Kidney epithelial cell (primary cell): Measurements from ENCODE around the gene SIPA1L3. TPM values are rescaled to one million over a fixed set of nuclear protein-coding genes. Genes with fewer than 3 reads are reported as not detected.
A peak's percentile ranks its signal among the peaks of the same experiment; 100 is the strongest.

Source experiments
- DNase-seq: peaks from one replicate; pipeline ENCODE4 v3.0.0-alpha.2; 2010; ENCODE audit warnings: low read depth
- H3K27me3 ChIP-seq: 2 replicates; pipeline ENCODE4 v1.6.0; 2011; ENCODE audit warnings: low read length; ENCODE audit not compliant: control insufficient read depth, insufficient read depth
- H3K36me3 ChIP-seq: 2 replicates; pipeline ENCODE4 v1.5.1; 2011; ENCODE audit warnings: low read length; ENCODE audit not compliant: control insufficient read depth, insufficient read depth
- H3K4me3 ChIP-seq: 2 replicates; pipeline ENCODE4 v1.5.1; 2011; ENCODE audit warnings: low read depth, mild to moderate bottlenecking, control low read depth, low read length
- total RNA-seq: library from RNA; depleted of rRNA; stranded (reverse); fragments of >200 nt; gene quantifications from 2 replicates; pipeline ENCODE4 v1.2.3, GENCODE V29; 2015
- TF ChIP-seq, protein P1 (sequence below): IDR thresholded peaks from 2 replicates; pipeline ENCODE4 v1.5.1; 2011; ENCODE audit warnings: mild to moderate bottlenecking, moderate library complexity, low read length, control low read depth, inconsistent platforms; ENCODE audit not compliant: insufficient read depth, poor library complexity, severe bottlenecking

The SIPA1L3 gene
- total RNA-seq, 1 donor from 2014 or later: 40.4 TPM

DNA sequence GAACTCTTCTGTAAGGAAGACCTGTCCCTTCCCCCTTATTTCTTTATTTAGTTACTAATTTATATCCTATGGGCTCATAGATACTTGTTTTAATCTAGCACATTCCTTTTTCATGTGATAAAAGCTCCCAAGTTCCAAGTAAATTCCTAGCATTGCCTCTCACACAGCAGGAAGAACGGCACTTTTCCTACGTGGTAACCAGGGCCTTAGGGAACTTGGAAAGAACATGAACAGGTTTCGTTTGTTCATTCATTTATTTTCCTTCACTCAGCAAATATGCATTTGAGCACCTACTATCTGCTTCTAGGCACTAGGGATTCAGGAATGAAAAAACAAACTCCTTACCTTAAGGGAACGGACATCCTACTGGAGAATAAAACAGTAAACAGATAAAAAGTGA, 125.1 kb downstream of the SIPA1L3 start:
- H3K36me3 ChIP-seq: peaks cover 3% of the 10 kb centered on the region
- TF ChIP-seq, protein P1, sequence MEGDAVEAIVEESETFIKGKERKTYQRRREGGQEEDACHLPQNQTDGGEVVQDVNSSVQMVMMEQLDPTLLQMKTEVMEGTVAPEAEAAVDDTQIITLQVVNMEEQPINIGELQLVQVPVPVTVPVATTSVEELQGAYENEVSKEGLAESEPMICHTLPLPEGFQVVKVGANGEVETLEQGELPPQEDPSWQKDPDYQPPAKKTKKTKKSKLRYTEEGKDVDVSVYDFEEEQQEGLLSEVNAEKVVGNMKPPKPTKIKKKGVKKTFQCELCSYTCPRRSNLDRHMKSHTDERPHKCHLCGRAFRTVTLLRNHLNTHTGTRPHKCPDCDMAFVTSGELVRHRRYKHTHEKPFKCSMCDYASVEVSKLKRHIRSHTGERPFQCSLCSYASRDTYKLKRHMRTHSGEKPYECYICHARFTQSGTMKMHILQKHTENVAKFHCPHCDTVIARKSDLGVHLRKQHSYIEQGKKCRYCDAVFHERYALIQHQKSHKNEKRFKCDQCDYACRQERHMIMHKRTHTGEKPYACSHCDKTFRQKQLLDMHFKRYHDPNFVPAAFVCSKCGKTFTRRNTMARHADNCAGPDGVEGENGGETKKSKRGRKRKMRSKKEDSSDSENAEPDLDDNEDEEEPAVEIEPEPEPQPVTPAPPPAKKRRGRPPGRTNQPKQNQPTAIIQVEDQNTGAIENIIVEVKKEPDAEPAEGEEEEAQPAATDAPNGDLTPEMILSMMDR: no peak
- no peak overlapping the region for H3K4me3 ChIP-seq
- no peak for DNase-seq
- H3K27me3 ChIP-seq: no peaks in the 10 kb centered on the region

DNA sequence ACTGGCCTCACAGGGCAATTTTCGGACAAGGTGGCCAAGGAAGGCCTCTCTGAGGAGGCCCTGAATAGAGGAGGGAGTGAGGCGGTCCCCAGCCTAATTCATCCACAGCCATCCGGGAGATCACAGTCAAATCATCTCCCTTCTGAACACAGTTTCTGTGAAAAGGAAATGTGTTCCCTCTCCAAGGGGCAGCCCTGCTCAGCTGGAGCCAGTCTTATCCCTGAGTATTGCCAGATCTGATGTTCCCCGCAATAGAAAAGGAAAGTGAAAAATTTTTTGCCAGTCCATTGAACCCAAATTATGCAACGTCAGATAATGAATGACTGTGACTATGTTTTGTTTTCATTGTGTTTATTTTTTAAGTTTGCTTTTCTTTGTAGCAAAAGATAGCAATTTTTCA, 125.9 kb downstream of the SIPA1L3 start:
- H3K36me3 ChIP-seq: peaks cover 3% of the 10 kb centered on the region
- H3K4me3 ChIP-seq: no peak overlapping the region
- TF ChIP-seq, protein P1: no peak
- no peak for DNase-seq
- no peaks in the 10 kb centered on the region for H3K27me3 ChIP-seq

DNA sequence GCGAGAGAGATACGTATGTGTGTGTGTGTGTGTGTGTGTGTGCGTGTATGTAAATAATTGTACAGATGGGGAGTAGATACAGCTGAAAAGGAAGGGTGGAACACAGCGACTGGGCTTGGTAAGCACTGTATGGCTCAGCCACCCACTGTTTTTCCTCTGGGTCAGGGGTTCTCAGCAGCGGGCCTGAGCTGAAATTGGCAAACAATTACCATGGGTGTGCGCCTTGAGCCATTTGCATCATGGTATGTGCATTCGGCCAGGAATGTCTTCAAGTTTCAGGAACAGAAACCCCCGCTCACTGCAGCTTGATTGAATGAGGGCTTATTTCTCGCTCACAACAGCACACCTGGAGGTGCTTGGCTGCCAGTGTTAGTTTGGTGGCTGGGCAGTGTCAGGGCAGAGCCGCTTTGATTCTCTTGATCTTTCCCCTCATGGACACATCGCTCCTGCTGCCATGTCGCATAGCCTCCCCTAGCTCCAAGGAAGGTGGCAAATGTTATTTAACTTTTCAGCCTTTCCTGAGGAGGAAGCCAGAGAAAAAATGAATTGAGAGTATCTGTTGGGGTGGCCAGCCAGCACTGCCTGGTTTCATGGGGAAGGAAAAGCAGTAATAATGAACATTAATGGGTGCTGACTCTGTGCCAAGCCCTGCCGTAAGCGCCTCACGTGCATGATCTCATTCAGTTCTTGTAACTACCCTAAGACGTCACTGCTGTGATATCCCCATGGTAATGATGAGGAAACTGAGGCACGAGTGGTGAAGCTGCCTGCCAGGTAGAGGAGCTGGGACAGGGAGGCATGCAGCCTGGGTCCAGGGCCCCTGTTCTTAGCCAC, 126.9 kb downstream of the SIPA1L3 start:
- Histone ChIP-seq H3K36me3 (peaks cover 2% of the 10 kb centered on the region), H3K27me3 (no peaks in the 10 kb centered on the region), H3K4me3 (no peak overlapping the region)
- DNase-seq: no peak
- TF ChIP-seq, protein P1: peak; percentile 16

DNA sequence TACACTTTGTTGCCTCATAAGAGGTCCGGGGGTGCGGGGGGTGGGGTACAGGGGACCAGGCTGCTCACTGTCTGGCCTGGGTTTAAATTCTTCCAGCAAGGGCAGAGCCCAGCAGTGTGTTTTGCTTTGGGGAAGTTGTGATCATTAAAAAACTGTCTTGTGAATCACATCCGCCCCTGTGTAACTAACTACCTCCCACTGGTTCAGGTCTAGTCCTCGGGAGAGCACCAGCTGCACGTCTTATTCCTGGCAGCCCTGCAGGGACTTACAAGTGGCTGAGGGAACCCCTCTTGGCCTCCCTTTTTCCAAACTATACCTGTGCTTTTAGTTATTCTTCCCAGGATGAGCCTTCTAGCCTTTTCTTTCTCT, 127.5 kb downstream of the SIPA1L3 start:
- TF ChIP-seq, protein P1: no peak

DNA sequence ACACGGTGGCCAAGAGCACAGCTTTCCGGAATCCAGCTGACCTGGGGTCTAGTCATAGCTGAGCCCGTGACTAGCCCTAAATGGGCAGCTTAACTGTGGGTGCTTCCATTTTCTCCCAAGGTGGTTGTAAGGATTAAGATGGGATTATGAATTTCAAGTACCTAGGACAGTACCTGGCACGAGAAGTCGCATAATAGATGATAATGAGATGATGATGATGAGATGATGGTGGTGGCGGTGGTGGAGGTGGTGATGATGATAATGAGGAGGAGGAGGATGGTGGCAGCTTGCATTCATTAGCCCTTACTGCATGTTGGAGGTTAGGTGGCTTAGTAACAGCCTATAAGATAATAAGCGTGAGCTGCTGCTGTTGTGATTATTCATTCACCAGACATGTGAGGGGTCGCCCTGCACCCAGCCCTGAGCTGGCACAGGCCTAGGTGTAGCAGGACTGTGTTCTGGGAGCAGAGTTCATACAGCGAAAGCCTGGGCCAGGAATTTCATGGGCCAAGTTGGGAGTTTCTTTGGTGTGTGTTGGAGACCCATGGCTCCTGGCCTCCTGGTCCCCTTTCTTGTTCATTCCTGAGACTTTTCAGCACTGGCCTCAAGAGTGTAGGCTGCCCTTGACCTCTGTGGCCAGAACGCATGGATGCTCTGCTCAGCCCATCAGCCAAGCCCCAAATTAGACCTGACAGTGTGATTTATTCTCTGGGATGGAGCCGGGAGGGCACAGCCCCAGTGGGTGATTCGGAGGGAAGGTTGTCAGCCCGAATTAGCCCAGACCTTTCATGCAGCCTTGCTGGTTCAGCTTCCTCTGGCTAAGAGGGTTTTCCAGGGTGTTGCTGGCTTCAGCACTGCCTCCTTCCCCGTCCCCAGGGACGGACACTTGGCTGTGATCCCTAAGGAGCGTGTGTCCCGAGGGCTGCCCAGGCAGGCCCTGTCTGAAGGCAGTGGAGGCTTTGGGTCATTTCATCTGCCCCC, 128.8 kb downstream of the SIPA1L3 start:
- Histone ChIP-seq H3K27me3 (no peaks in the 10 kb centered on the region), H3K36me3 (no peaks in the 10 kb centered on the region), H3K4me3 (no peak overlapping the region)
- TF ChIP-seq, protein P1: no peak
- no peak for DNase-seq

More for the DNA sequence above, 127.5 kb downstream of the SIPA1L3 start:
- Histone ChIP-seq H3K36me3 (peaks cover 2% of the 10 kb centered on the region), H3K27me3 (no peaks in the 10 kb centered on the region), H3K4me3 (no peak overlapping the region)
- no peak for DNase-seq
